ENCODE results near the gene TFF2.

Gene TFF2

DNA sequence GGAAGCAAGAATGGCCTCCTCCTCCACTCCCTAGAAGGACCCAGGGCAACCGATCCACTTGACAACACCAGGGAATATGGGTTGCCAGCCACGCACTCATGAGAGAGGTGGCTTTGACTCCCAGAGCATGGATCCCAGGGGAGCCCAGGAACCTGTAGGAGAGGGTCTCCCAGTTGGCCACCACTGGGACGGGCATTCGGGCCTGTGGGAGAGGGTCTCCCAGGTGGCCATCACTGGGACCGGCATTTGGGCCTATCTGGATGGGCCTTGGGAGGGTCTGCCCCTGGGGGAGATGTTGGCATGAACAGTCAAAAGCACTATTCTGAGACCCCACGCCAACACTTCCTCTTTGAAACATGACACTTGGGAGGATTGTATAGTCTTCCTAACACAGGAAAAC, 15.0 kb upstream of the TFF2 start:
- no peak for DNase-seq

- no peak for DNase-seq
Measured at GRCh38 chr21:42364304-42364865, 13.6 kb upstream of the TFF2 start.

GRCh38 chr21:42363312-42363711, 12.5 kb upstream of the TFF2 start:
- no peak for DNase-seq

DNA sequence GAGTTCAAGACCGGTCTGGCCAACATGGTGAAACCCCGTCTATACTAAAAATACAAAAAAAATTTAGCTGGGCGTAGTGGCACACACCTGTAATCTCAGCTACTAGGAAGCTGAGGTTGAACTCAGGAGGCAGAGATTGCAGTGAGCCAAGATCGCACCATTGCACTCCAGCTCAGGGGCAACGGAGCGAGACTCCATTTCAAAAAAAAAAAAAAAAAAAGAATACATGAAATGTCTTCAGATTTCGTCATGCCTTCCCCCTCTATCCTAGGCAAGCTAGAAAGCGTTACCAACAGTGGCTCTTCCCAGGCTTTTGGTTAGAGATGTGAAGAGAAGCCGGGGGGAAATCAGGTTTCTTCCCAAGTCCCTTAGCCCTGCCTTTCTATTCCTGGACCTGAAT, 11.9 kb upstream of the TFF2 start:
- no peak for DNase-seq

DNA sequence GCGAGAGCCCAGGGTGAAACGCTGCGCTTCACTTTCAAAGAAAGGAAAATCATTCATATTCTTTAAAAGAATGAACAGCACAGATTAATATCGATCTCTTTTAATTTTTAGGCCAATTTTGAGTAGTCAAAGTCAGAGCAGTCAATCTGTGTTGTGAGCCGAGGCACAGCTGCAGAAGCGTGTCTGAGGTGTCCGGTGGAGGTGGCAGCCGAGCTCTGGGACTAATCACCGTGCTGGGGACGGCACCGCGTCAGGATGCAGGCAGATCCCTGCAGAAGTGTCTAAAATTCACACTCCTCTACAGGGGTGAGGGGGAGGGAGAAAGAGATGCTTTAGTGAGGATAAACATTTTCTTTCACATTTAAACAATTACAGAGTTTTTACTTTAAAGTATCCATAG, 11.4 kb upstream of the TFF2 start:
- DNase-seq = no peak

DNA sequence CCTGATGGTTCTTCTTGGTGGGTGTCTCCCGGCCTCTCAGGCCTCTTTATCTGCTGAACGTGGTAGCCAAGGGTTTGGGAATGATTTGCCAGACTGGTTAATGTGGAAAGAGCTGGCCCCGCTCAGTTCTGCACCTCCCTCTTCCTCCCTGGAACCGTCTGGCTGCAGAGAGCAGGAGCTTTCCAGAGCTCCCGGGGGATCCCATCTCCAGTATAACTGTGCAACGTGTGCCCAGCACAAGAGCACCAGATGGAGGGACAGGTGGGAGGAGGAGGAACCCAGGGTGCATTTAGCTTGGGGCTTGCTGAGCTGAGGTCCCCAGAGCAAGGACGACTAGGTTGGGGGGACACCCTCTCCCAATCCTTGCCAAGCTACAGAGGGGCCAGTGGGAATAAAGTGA, 10.5 kb upstream of the TFF2 start:
- DNase-seq = no peak

DNA sequence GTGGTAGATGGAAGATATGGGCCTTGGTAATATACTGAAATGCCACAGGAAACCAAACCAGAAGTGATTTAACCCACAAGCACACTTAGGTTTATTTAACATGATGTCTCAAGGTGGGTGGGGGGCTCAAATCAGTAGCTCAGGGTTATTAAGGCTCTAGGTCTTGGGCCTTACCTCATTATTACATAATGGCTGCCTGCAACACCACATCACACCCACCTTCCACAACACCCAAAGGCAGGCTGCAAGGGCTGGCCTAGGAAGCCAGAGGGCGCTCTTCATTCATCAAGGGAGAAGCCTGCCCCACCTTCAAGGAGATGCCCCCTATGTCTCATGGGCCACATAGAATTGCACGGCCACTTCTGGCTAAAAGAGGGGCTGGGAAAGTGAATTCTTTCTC, 9.5 kb upstream of the TFF2 start:
- no peak for DNase-seq

DNA sequence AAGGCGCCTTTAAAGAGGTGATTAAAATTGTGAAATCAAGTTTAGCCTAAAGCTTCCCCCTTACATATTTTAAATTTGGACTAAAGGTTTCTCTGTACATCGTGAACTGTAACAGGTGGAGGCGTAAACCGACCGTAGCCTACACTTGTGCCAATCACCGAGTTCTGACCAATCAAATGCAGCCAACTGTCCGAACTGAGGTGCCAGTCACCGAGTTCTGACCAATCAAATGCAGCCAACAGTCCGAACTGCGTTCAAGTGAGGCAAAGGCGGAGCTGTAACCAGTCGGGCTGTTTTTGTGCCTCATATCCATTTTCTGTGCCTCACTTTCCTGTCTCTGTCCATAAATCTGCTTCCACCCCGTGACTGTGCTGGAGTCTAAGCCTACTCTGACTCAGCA, 8.1 kb upstream of the TFF2 start:
- no peak for DNase-seq

GRCh38 chr21:42358261-42358660, 7.5 kb upstream of the TFF2 start:
- DNase-seq = no peak

- DNase-seq = no peak
Measured at GRCh38 chr21:42357307-42357706, 6.5 kb upstream of the TFF2 start.

GRCh38 chr21:42356650-42357049, 5.9 kb upstream of the TFF2 start:
- DNase-seq = no peak

GRCh38 chr21:42356046-42356445, 5.3 kb upstream of the TFF2 start:
- no peak for DNase-seq

- no peak for DNase-seq
Measured at GRCh38 chr21:42353623-42354022, 2.8 kb upstream of the TFF2 start.

DNA sequence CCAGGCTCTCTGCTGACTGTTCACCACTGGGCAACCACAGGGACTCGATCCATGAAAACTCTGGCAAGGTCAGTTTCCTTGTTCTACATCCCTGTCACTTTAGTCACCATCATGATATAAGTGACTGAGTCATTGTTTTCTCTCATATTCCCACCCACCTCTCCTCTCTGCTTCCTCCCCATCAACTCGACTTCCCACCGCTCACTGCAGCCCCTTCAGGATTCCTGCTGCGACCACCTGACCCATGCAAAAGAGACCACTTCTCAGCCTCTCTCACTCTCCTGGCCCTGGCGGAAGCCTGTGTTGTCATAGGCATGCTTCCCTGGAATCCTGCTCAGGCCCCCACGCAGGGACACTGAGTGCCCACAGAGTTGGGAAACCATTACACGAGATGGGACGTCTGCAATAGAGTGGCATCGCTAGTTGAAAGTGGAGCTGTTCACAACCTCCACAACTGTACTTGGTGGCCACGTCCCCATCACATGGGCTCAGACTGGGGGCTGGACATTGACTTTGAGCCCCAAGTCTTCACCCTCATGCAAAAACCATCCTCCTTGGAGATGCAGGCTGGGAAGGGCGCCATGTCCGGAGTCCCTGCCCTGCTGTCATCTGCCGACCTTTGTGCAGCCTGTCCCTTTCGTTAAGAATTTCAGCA, 1.8 kb upstream of the TFF2 start:
- DNase-seq = no peak

- no peak for DNase-seq
Measured at GRCh38 chr21:42351626-42352440, 1.0 kb upstream of the TFF2 start.

GRCh38 chr21:42350318-42350910, 380 bp downstream of the TFF2 start:
- DNase-seq = no peak

DNA sequence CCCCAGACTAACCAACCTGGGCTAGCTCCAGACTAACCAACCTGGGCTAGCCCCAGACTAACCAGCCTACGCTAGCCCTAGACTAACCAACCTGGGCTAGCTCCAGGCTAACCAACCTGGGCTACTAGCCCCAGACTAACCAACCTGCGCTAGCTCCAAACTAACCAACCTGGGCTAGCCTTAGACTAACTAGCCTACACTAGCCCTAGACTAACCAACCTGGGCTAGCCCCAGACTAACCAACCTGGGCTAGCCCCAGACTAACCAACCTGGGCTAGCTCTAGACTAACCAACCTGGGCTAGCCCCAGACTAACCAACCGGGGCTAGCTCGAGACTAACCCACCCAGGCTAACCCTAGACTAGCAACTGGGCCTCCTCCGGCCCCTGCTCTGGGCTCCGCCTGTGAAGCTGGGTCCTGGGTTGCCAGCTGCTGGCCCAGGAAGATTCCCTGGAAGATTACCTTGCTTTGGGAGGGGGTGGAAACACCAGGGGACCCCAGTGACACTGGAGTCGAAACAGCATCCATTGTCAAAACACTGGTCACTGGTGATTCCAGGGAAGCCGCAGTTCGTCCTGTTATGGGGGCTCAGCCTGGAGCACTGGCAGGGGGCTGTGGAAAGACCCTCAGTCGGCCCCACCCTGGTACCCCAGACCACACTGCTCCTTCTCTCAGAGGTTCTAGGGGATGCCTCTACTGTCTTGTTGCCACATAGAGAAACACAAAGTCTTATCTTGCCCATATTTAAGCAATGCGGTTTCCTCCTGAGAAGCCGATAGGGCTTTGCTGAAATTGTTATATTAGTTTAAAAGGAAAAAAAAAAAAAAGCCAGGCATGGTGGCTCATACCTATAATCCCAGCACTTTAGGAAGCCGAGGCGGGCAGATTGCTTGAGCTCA, 1.1 kb downstream of the TFF2 start:
- DNase-seq = no peak

DNA sequence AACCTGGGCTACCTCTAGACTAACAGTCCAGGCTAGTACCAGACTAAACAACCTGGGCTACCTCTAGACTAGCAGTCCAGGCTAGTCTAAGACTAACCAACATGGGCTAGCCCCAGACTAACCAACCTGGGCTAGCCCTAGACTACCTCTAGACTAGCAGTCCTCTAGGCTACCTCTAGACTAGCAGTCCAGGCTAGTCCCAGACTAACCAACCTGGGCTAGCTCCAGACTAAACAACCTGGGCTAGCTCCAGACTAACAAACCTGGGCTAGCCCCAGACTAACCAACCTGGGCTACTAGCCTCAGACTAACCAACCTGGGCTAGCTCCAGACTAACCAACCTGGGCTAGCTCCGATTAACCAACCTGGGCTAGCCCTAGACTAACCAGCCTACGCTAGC, 2.0 kb downstream of the TFF2 start:
- DNase-seq = no peak

GRCh38 chr21:42347601-42348327, 3.0 kb downstream of the TFF2 start:
- no peak for DNase-seq

DNA sequence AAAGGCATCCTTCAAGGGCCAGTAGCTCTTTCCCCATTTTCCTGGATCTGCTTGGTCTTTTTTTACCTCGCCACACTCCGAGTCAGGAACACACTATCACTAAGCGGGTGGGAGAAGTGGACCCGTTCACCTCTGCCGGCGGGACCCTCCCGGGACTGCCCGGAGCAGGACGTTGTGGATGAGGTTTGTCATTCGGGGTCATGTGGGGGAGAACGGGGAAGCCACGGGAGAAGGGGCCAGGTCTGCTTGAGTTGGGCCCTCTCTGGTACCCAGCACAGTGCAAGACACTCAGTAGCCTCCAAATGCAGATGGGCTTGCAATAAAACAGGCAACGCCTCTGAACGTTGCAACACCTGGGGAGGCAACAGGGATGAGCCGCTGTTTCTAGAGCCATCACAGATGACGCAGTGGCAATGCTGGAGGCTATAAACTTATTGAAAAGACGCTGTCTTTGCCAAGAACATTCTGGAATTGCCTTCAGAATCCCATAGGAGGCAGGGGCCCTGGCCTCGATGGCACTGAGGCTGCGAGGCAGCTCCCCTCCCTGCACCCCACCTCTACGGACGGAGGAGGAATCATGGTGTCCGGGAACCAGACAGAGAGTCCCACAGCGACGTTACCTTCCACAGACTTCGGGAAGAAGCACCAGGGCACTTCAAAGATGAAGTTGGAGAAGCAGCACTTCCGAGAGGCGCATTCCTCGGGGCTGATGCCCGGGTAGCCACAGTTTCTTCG, 3.8 kb downstream of the TFF2 start:
- DNase-seq = no peak

DNA sequence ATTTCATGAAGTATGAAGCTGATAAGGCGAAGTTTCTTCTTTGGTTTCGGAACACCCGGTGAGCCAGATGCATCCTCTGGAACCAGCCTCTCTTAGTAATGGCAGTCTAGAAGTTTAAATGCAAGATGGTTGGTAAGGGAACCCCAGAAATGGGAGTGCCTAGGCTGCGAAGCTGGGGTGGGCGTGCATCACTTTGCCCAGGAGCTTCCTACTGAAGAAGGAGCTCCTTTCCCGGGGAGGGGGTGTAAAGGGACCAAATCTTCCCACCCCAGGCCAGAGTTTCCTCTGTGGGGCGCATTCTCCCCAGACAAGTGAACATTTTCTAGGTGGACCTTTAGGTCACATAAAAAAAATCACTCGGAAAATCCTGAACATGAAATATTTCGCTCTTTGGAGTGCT, 4.4 kb downstream of the TFF2 start:
- DNase-seq = no peak

Measured in effector CD4-positive, alpha-beta T cell (primary cell).